HepG2 (cell line): ENCODE data around the gene STAC. TPM values are rescaled to one million over a fixed set of nuclear protein-coding genes. Genes with fewer than 3 reads are reported as not detected.

Experiments
- ATAC-seq: fragments of 200-7000 bp; cut with Tn5 transposase; 3 replicates; pipeline ENCODE4 v1.9.1; 2020; ENCODE audit warnings: mild to moderate bottlenecking, moderate library complexity
- BruUV-seq: library from RNA; stranded (reverse); fragments of 400-500 nt; replicated peaks from 2 replicates; lab custom pipeline; 2021; lab: Mats Ljungman, UMichigan
- CTCF ChIA-PET: fragments of 300-600 bp; formaldehyde crosslinking; extraction: SDS; loops from one replicate; lab custom pipeline; 2021; ENCODE audit warnings: low total read pairs, inconsistent platforms, low intra/inter-chr PET ratio; lab: Yijun Ruan, JAX
- POLR2A ChIA-PET: fragments of 350-600 bp; sonication (Branson Sonifier 250); formaldehyde crosslinking; loops from one replicate; lab custom pipeline; 2020; ENCODE audit warnings: antibody characterized with exemption, inconsistent platforms; lab: Yijun Ruan, JAX
- DNase-seq: peaks from one replicate; pipeline ENCODE4 v3.0.0-alpha.2; 2015; ENCODE audit warnings: low spot score
- FAIRE-seq: peaks from 3 replicates; lab custom pipeline; 2011; peaks lifted over from hg19 to GRCh38; lab: Jason Lieb, UNC
- H2AFZ ChIP-seq: one replicate; pipeline ENCODE4 v1.6.1; 2011; ENCODE audit warnings: low read length, inconsistent platforms
- H3K27ac ChIP-seq: fragments of 300-600 bp; 3 replicates; pipeline ENCODE4 v1.8.0; 2011; ENCODE audit warnings: mixed run types, mild to moderate bottlenecking, mixed read lengths, low read length, inconsistent platforms; ENCODE audit not compliant: insufficient read depth; ENCODE audit errors: extremely low read length
- H3K27me3 ChIP-seq, 2 experiments: fragments of 200-600 bp in 1 of 2; 2 replicates in 1 of 2; 3 replicates in 1 of 2; pipeline versions ENCODE4 v1.6.0 to v1.8.0; 2011; ENCODE audit warnings: low read length in 2 of 2, mild to moderate bottlenecking in 2 of 2, moderate library complexity in 2 of 2, inconsistent platforms in 1 of 2; ENCODE audit not compliant: insufficient read depth in 2 of 2, control insufficient read depth in 1 of 2
- H3K36me3 ChIP-seq, 2 experiments: fragments of 200-600 bp in 1 of 2; replicated peaks in 1 of 2; 2 replicates in 1 of 2; 3 replicates in 1 of 2; pipeline versions ENCODE4 v1.5.1 to v1.8.0; 2011; ENCODE audit warnings: low read length in 2 of 2, inconsistent platforms in 1 of 2; ENCODE audit not compliant: insufficient read depth in 2 of 2, control insufficient read depth in 1 of 2
- H3K4me1 ChIP-seq: 2 replicates; pipeline ENCODE4 v1.5.1; 2012; ENCODE audit warnings: low read length, inconsistent platforms; ENCODE audit not compliant: insufficient read depth
- H3K4me2 ChIP-seq: 2 replicates; pipeline ENCODE4 v1.6.0; 2011; ENCODE audit warnings: low read depth, low read length, inconsistent platforms
- H3K4me3 ChIP-seq, 3 experiments: fragments of 200-600 bp in 1 of 3; sonication (generic), shearing (Covaris generic) in 1 of 3; replicated peaks in 1 of 3; 2 replicates each; pipeline ENCODE4 v1.5.1; 2011 to 2016; ENCODE audit warnings: low read length in 3 of 3, inconsistent platforms in 2 of 3, low read depth in 2 of 3, mild to moderate bottlenecking in 2 of 3, control low read depth in 1 of 3, mixed read lengths in 1 of 3; ENCODE audit not compliant: insufficient read depth in 1 of 3
- H3K79me2 ChIP-seq: one replicate; pipeline ENCODE4 v1.6.1; 2011; ENCODE audit warnings: low read length, inconsistent platforms; ENCODE audit not compliant: insufficient read depth
- H3K9ac ChIP-seq: 2 replicates; pipeline ENCODE4 v1.6.0; 2011; ENCODE audit warnings: mild to moderate bottlenecking, low read depth, low read length, inconsistent platforms; ENCODE audit not compliant: insufficient read depth
- H3K9me3 ChIP-seq: 2 replicates; pipeline ENCODE4 v1.5.1; 2012; ENCODE audit warnings: mild to moderate bottlenecking, low read length
- H4K20me1 ChIP-seq: 2 replicates; pipeline ENCODE4 v1.6.0; 2011; ENCODE audit warnings: inconsistent platforms, mild to moderate bottlenecking, low read length, moderate library complexity; ENCODE audit not compliant: insufficient read depth
- ARID5B ChIP-seq: IDR thresholded peaks from 2 replicates; pipeline ENCODE4 v1.4.0; 2020; ENCODE audit warnings: mild to moderate bottlenecking, missing genetic modification reagents
- CBX5 ChIP-seq: sonication (generic); formaldehyde crosslinking; IDR thresholded peaks from 2 replicates; pipeline ENCODE4 v1.4.0; 2020; ENCODE audit warnings: missing genetic modification reagents, borderline replicate concordance
- FOSL1 ChIP-seq: sonication (generic); formaldehyde crosslinking; IDR thresholded peaks from 2 replicates; pipeline ENCODE4 v1.9.0; 2021; ENCODE audit warnings: missing genetic modification reagents, borderline replicate concordance
- FOSL2 ChIP-seq: sonication (generic); formaldehyde crosslinking; IDR thresholded peaks from 2 replicates; pipeline ENCODE4 v1.4.0; 2020; ENCODE audit warnings: missing genetic modification reagents
- FOXP1 ChIP-seq, 2 experiments: fragments of 450-650 bp in 1 of 2; IDR thresholded peaks; 2 replicates each; pipeline ENCODE4 v1.6.1; 2017 to 2018; ENCODE audit warnings: antibody characterized with exemption in 1 of 2
- GATAD2A ChIP-seq: IDR thresholded peaks from 2 replicates; pipeline ENCODE4 v1.6.1; 2016
- HMG20A ChIP-seq: IDR thresholded peaks from 2 replicates; pipeline ENCODE4 v1.6.1; 2016; ENCODE audit warnings: borderline replicate concordance
- HMGA1 ChIP-seq: sonication (generic); formaldehyde crosslinking; conservative IDR thresholded peaks from 2 replicates; pipeline ENCODE4 v1.4.0; 2020; ENCODE audit warnings: missing genetic modification reagents
- IRX3 ChIP-seq: sonication (generic); formaldehyde crosslinking; IDR thresholded peaks from 2 replicates; pipeline ENCODE4 v1.8.1; 2023; ENCODE audit warnings: mild to moderate bottlenecking, low read depth, missing genetic modification reagents, borderline replicate concordance
- JUN ChIP-seq: sonication (generic); formaldehyde crosslinking; IDR thresholded peaks from 2 replicates; pipeline ENCODE4 v1.4.0; 2020; ENCODE audit warnings: mild to moderate bottlenecking, missing genetic modification reagents
- REL ChIP-seq: sonication (generic); formaldehyde crosslinking; conservative IDR thresholded peaks from 2 replicates; pipeline ENCODE4 v1.8.0; 2022; ENCODE audit warnings: mild to moderate bottlenecking, missing genetic modification reagents, moderate library complexity
- SMARCC2 ChIP-seq: fragments of 450-650 bp; IDR thresholded peaks from 2 replicates; pipeline ENCODE4 v1.6.1; 2017; ENCODE audit warnings: antibody characterized with exemption, mild to moderate bottlenecking
- SP4 ChIP-seq: sonication (generic); formaldehyde crosslinking; IDR thresholded peaks from 2 replicates; pipeline ENCODE4 v1.8.1; 2023; ENCODE audit warnings: mild to moderate bottlenecking, missing genetic modification reagents
- ZNF232 ChIP-seq: sonication (generic); formaldehyde crosslinking; IDR thresholded peaks from 2 replicates; pipeline ENCODE4 v1.4.0; 2020; ENCODE audit warnings: missing genetic modification reagents, borderline replicate concordance
- ZNF546 ChIP-seq: sonication (generic); formaldehyde crosslinking; conservative IDR thresholded peaks from 2 replicates; pipeline ENCODE4 v1.8.1; 2023; ENCODE audit warnings: mild to moderate bottlenecking, missing genetic modification reagents
- ZNF569 ChIP-seq: sonication (generic); formaldehyde crosslinking; IDR thresholded peaks from 2 replicates; pipeline ENCODE4 v1.5.0; 2020; ENCODE audit warnings: mild to moderate bottlenecking, missing genetic modification reagents, moderate library complexity, borderline replicate concordance
- ZNF570 ChIP-seq: sonication (generic); formaldehyde crosslinking; IDR thresholded peaks from 2 replicates; pipeline ENCODE4 v1.4.0; 2020; ENCODE audit warnings: mild to moderate bottlenecking, missing genetic modification reagents, borderline replicate concordance
- WGBS: methylation state at CpG from one replicate; pipeline ENCODE4 v1.1.6; 2017; ENCODE audit warnings: low lambda C conversion rate; 5-methylcytosine and 5-hydroxymethylcytosine counted together
- in situ Hi-C: cut with HindIII; loops from 2 replicates; pipeline ENCODE4 v1.10.0; 2017; ENCODE audit warnings: low pct_unique_long_range_greater_than_20kb; ENCODE audit not compliant: extremely low pct_ligation_motif_present
- intact Hi-C: fragments of 100-400 bp; cut with micrococcal nuclease; formaldehyde crosslinking; loops from one replicate; pipeline ENCODE4 v1.10.0; 2022; ENCODE audit not compliant: unreplicated experiment
- polyA plus RNA-seq, 8 experiments: library from polyadenylated mRNA; depleted of rRNA in 3 of 8; stranded (reverse) in 7 of 8; unstranded in 1 of 8; fragments of >200 nt; fragmentation: Illumina TruSeq in 4 of 8; extraction: Trizol in 4 of 8; gene quantifications; 2 replicates each; pipeline versions ENCODE4 v1.2.1 to v1.2.3, GENCODE V29; 2011 to 2016; ENCODE audit warnings: low read depth in 4 of 8, missing spikeins in 1 of 8, mixed read lengths in 1 of 8; ENCODE audit not compliant: insufficient read depth in 1 of 8
- total RNA-seq, 5 experiments: library from RNA; depleted of rRNA; stranded (reverse); fragments of >200 nt; fragmentation: Illumina TruSeq; extraction: Trizol; gene quantifications; 2 replicates each; pipeline ENCODE4 v1.2.3, GENCODE V29; 2016; ENCODE audit warnings: low read depth in 1 of 5
- TF ChIP-seq, protein P1 (sequence below): IDR thresholded peaks from 2 replicates; pipeline ENCODE4 v1.6.1; 2012; ENCODE audit warnings: low read depth, low read length, improper control_type of control experiment
- TF ChIP-seq, protein P2 (sequence below): sonication (generic); formaldehyde crosslinking; IDR thresholded peaks from 2 replicates; pipeline ENCODE4 v1.4.0; 2020; ENCODE audit warnings: missing genetic modification reagents

The STAC gene
- total and polyA plus RNA-seq, 2 of the 13 experiments (the other 11 are each of a cell fraction or from before 2014, with no cell fraction given): not detected

- CTCF ChIA-PET: no interaction called here
- in situ Hi-C loops (no loop called here), intact Hi-C loops (no loop called here)
- Histone ChIP-seq H3K9me3 (no peaks in the 10 kb centered on the region), H3K27ac (no peak overlapping the region), H2AFZ (no peak overlapping the region), H3K79me2 (no peaks in the 10 kb centered on the region), H3K4me1 (0 out of 2 replicates have a peak, but pooled peaks cover 12% of the 10 kb centered on the region), H3K4me2 (no peak overlapping the region), H3K27me3 (no peaks in the 10 kb centered on the region), H3K9ac (no peak overlapping the region), H4K20me1 (no peaks in the 10 kb centered on the region), H3K4me3 (no peak overlapping the region), H3K36me3 (no peaks in the 10 kb centered on the region)
- no TSS peak for BruUV-seq
- DNase-seq (peak; percentile 70), FAIRE-seq (no peak), ATAC-seq (peak; percentile 89)
- WGBS: 0% methylated on average over 2 of the region's 2 CpGs
- POLR2A ChIA-PET: no interaction called here
- no peak for TF ChIP-seq IRX3 (CRISPR knock-in tag)
- TF ChIP-seq HMG20A (CRISPR knock-in tag): peak; percentile 25; the same call in 1 of the 2 replicates
- no peak for TF ChIP-seq ZNF232 (CRISPR knock-in tag)
- TF ChIP-seq, protein P1, sequence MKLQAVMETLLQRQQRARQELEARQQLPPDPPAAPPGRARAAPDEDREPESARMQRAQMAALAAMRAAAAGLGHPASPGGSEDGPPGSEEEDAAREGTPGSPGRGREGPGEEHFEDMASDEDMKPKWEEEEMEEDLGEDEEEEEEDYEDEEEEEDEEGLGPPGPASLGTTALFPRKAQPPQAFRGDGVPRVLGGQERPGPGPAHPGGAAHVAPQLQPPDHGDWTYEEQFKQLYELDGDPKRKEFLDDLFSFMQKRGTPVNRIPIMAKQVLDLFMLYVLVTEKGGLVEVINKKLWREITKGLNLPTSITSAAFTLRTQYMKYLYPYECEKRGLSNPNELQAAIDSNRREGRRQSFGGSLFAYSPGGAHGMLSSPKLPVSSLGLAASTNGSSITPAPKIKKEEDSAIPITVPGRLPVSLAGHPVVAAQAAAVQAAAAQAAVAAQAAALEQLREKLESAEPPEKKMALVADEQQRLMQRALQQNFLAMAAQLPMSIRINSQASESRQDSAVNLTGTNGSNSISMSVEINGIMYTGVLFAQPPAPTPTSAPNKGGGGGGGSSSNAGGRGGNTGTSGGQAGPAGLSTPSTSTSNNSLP: peak; percentile 15; the same call in 1 of the 2 replicates
- TF ChIP-seq ZNF569 (CRISPR knock-in tag): no peak
- TF ChIP-seq CBX5 (CRISPR knock-in tag): no peak
- no peak for TF ChIP-seq SP4 (CRISPR knock-in tag)
- peak; percentile 55; the same call in 1 of the 2 replicates for TF ChIP-seq JUN (CRISPR knock-in tag)
- TF ChIP-seq, protein P2, sequence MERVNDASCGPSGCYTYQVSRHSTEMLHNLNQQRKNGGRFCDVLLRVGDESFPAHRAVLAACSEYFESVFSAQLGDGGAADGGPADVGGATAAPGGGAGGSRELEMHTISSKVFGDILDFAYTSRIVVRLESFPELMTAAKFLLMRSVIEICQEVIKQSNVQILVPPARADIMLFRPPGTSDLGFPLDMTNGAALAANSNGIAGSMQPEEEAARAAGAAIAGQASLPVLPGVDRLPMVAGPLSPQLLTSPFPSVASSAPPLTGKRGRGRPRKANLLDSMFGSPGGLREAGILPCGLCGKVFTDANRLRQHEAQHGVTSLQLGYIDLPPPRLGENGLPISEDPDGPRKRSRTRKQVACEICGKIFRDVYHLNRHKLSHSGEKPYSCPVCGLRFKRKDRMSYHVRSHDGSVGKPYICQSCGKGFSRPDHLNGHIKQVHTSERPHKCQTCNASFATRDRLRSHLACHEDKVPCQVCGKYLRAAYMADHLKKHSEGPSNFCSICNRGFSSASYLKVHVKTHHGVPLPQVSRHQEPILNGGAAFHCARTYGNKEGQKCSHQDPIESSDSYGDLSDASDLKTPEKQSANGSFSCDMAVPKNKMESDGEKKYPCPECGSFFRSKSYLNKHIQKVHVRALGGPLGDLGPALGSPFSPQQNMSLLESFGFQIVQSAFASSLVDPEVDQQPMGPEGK: peak; percentile 27; the same call in 1 of the 2 replicates
- 0 out of 2 replicates have a peak, but pooled peaks have one; percentile 29 for TF ChIP-seq ARID5B
- TF ChIP-seq REL (CRISPR knock-in tag): no peak
- TF ChIP-seq FOXP1 (IDR thresholded peaks at IDR 0.05): no peak
- peak; percentile 82 for TF ChIP-seq FOXP1 (CRISPR knock-in tag; IDR thresholded peaks at IDR 0.05)
- TF ChIP-seq ZNF570 (CRISPR knock-in tag): no peak
- no peak for TF ChIP-seq SMARCC2
- TF ChIP-seq FOSL1 (CRISPR knock-in tag): peak; percentile 65; the same call in 1 of the 2 replicates
- TF ChIP-seq GATAD2A (CRISPR knock-in tag): peak; percentile 42; the same call in 1 of the 2 replicates
- TF ChIP-seq ZNF546 (CRISPR knock-in tag): no peak
- TF ChIP-seq HMGA1 (CRISPR knock-in tag): no peak
- peak; percentile 96 for TF ChIP-seq FOSL2
These were observed 17.3 kb upstream of the STAC start for GRCh38 chr3:36362973-36363372.
